K562 (cell line): ENCODE measurements around the gene PASD1. TPM values are rescaled to one million over a fixed set of nuclear protein-coding genes. Genes with fewer than 3 reads are reported as not detected.
"Not testable (repeated sequence)": the region's sequence is repeated elsewhere in the genome, so short reads cannot be mapped to it uniquely, and the experiment has no call there.

Experiments
- ATAC-seq: fragments of 200-7000 bp; cut with Tn5 transposase; 3 replicates; pipeline ENCODE4 v1.9.1; 2020; ENCODE audit warnings: moderate library complexity
- BruUV-seq: library from RNA; stranded (reverse); fragments of 400-500 nt; replicated peaks from 2 replicates; lab custom pipeline; 2021; lab: Mats Ljungman, UMichigan
- CTCF ChIA-PET: fragments of 300-600 bp; formaldehyde crosslinking; extraction: SDS; loops from one replicate; lab custom pipeline; 2021; ENCODE audit warnings: low intra/inter-chr PET ratio; lab: Yijun Ruan, JAX
- POLR2A ChIA-PET: fragments of 300-600, 350-650 bp; sonication (Branson Sonifier 250); formaldehyde crosslinking; extraction: SDS; loops from one replicate; lab custom pipeline; 2021; ENCODE audit warnings: antibody characterized with exemption, inconsistent platforms; lab: Yijun Ruan, JAX
- DNase-seq, 4 experiments: peaks; one replicate each; pipeline versions ENCODE4 v3.0.0 to v3.0.0-alpha.2; 2011 to 2018; ENCODE audit warnings: low spot score in 3 of 4, mixed read lengths in 3 of 4; ENCODE audit errors: extremely low read depth in 1 of 4
- FAIRE-seq: peaks from 2 replicates; lab custom pipeline; 2011; peaks lifted over from hg19 to GRCh38; lab: Jason Lieb, UNC
- H2AFZ ChIP-seq: 2 replicates; pipeline ENCODE4 v1.6.0; 2011; ENCODE audit warnings: low read depth, low read length, control low read depth, inconsistent platforms
- H3K27ac ChIP-seq: fragments of 200-600 bp; 3 replicates; pipeline ENCODE4 v1.8.0; 2011; ENCODE audit warnings: low read depth, mild to moderate bottlenecking, control low read depth, inconsistent platforms, low read length, moderate library complexity, mixed read lengths; ENCODE audit errors: extremely low read depth
- H3K27me3 ChIP-seq, 2 experiments: fragments of 300-600 bp in 1 of 2; 2 replicates in 1 of 2; 3 replicates in 1 of 2; pipeline versions ENCODE4 v1.6.0 to v1.8.0; 2011; ENCODE audit warnings: inconsistent platforms in 2 of 2, low read length in 2 of 2, mild to moderate bottlenecking in 1 of 2, mixed read lengths in 1 of 2, moderate library complexity in 1 of 2; ENCODE audit not compliant: control insufficient read depth in 2 of 2, insufficient read depth in 2 of 2
- H3K36me3 ChIP-seq: fragments of 300-600 bp; 3 replicates; pipeline ENCODE4 v1.8.0; 2011; ENCODE audit warnings: mild to moderate bottlenecking, low read length, inconsistent platforms; ENCODE audit not compliant: control insufficient read depth, insufficient read depth
- H3K4me1 ChIP-seq, 2 experiments: fragments of 200-600 bp in 1 of 2; replicated peaks in 1 of 2; 2 replicates in 1 of 2; 3 replicates in 1 of 2; pipeline versions ENCODE4 v1.5.1 to v1.8.0; 2011; ENCODE audit warnings: inconsistent platforms in 2 of 2, low read length in 2 of 2, mild to moderate bottlenecking in 1 of 2, mixed read lengths in 1 of 2, moderate library complexity in 1 of 2; ENCODE audit not compliant: control insufficient read depth in 2 of 2, insufficient read depth in 2 of 2
- H3K4me2 ChIP-seq: 2 replicates; pipeline ENCODE4 v1.6.1; 2011; ENCODE audit warnings: low read length, control low read depth, inconsistent platforms, mixed read lengths; ENCODE audit not compliant: insufficient read depth
- H3K4me3 ChIP-seq: fragments of 200-600 bp; sonication (generic), shearing (Covaris generic); 2 replicates; pipeline ENCODE4 v1.5.1; 2016; ENCODE audit warnings: control low read depth, inconsistent platforms
- H3K79me2 ChIP-seq: fragments of 200-600 bp; 3 replicates; pipeline ENCODE4 v1.8.0; 2011; ENCODE audit warnings: low read length, inconsistent platforms; ENCODE audit not compliant: control insufficient read depth, insufficient read depth
- H3K9ac ChIP-seq, 2 experiments: 2 replicates each; pipeline versions ENCODE4 v1.6.0 to v1.6.1; 2011; ENCODE audit warnings: low read depth in 2 of 2, low read length in 2 of 2, control low read depth in 1 of 2, inconsistent platforms in 1 of 2, mild to moderate bottlenecking in 1 of 2, mixed read lengths in 1 of 2; ENCODE audit not compliant: insufficient read depth in 1 of 2
- H3K9me1 ChIP-seq: one replicate; pipeline ENCODE4 v1.6.0; 2011; ENCODE audit warnings: inconsistent platforms, mild to moderate bottlenecking, low read length, moderate library complexity; ENCODE audit not compliant: control insufficient read depth, insufficient read depth
- H3K9me3 ChIP-seq: replicated peaks from 2 replicates; pipeline ENCODE4 v1.5.1; 2011; ENCODE audit warnings: low read depth, low read length, inconsistent platforms; ENCODE audit not compliant: control insufficient read depth, insufficient read depth
- H4K20me1 ChIP-seq: replicated peaks from 2 replicates; pipeline ENCODE4 v1.6.1; 2011; ENCODE audit warnings: low read length, inconsistent platforms, mixed read lengths; ENCODE audit not compliant: control insufficient read depth, insufficient read depth
- WGBS: fragments of 100-300 bp; shearing (Covaris generic); methylation state at CpG from one replicate; pipeline ENCODE4 v1.1.6; 2016; ENCODE audit warnings: low coverage, mixed read lengths; ENCODE audit not compliant: insufficient coverage; ENCODE audit errors: missing lambda C conversion rate; 5-methylcytosine and 5-hydroxymethylcytosine counted together
- in situ Hi-C: fragments of 300-500 bp; cut with MboI; formaldehyde crosslinking; loops from 4 replicates; pipeline ENCODE4 v1.15.0; 2018; ENCODE audit warnings: inconsistent platforms, mixed read lengths
- intact Hi-C: fragments of 100-400 bp; cut with micrococcal nuclease; formaldehyde crosslinking; loops from 2 replicates; pipeline ENCODE4 v1.14.2; 2022
- polyA plus RNA-seq, 8 experiments: library from polyadenylated mRNA; depleted of rRNA in 4 of 8; stranded (reverse) in 5 of 8; unstranded in 3 of 8; fragments of >200 nt; fragmentation: Nextera tagmentation in 2 of 8; fragmentation: Illumina TruSeq in 1 of 8; extraction: Ambion mirVana in 2 of 8; extraction: Trizol in 1 of 8; gene quantifications; 2 replicates each; pipeline versions ENCODE4 v1.2.1 to v1.2.3, GENCODE V29; 2011 to 2014; ENCODE audit warnings: inconsistent platforms in 1 of 8, missing spikeins in 1 of 8
- total RNA-seq, 7 experiments: library from RNA; depleted of rRNA in 6 of 7; stranded (reverse); fragments of >200 nt in 6 of 7; fragmentation: Illumina TruSeq in 2 of 7; extraction: Trizol in 2 of 7; gene quantifications; 2 replicates each; pipeline versions ENCODE4 v1.2.1 to v1.2.3, GENCODE V29; 2011 to 2021; ENCODE audit warnings: low replicate concordance in 1 of 7
- TF ChIP-seq, protein P1 (sequence below): fragments of 450-650 bp; IDR thresholded peaks from 2 replicates; pipeline ENCODE4 v1.6.1; 2017; ENCODE audit warnings: mild to moderate bottlenecking, moderate library complexity

Gene PASD1
- total and polyA plus RNA-seq, 9 of the 15 experiments (the other 6 are each of a cell fraction or from before 2014, with no cell fraction given) = 1.7 to 12.8 (median 9.6) TPM

DNA sequence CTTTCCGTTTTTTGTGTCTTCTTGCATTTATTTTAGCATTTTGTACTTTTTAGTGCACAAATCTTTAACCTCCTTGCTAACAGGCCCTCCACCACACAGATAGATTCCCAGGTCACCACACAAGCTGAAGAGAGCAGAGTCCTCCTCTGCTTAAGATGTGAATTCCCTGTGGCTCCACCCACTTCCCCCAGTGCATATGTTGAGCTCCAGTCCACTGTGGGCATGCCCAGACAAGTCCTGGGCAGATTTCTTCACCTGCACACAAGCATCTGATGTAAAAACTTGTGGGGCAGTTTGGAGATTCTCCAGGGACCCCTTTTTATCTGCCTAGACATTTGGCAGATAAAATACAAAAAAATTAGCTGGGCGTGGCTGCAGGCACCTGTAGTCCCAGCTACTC is 19.8 kb upstream of the PASD1 start (continued):
- TF ChIP-seq, protein P1, sequence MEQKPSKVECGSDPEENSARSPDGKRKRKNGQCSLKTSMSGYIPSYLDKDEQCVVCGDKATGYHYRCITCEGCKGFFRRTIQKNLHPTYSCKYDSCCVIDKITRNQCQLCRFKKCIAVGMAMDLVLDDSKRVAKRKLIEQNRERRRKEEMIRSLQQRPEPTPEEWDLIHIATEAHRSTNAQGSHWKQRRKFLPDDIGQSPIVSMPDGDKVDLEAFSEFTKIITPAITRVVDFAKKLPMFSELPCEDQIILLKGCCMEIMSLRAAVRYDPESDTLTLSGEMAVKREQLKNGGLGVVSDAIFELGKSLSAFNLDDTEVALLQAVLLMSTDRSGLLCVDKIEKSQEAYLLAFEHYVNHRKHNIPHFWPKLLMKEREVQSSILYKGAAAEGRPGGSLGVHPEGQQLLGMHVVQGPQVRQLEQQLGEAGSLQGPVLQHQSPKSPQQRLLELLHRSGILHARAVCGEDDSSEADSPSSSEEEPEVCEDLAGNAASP = no peak
- TF ChIP-seq, all 486 proteins: peak for 0

DNA sequence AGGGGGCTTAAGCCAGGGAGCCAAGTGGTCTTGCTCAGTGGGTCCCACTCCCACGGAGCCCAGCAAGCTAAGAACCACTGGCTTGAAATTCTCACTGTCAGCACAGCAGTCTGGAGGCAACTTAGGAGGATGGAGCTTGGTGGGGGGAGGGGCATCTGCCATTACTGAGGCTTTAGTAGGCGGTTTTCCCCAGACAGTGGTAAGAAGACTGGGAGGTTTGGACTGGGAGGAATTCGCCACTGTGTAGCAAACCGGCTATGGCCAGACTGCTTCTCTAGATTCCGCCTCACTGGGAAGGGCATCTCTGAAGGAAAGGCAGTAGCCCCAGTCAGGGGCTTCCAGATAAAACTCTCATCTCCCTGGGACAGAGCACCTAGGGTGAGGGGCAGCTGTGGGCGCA is 17.2 kb upstream of the PASD1 start:
- BruUV-seq, H2AFZ ChIP-seq, H3K36me3 ChIP-seq, intact Hi-C loops, H3K27me3 ChIP-seq, H3K4me1 ChIP-seq, DNase-seq, CTCF ChIA-PET, FAIRE-seq, H3K9me1 ChIP-seq, H3K4me2 ChIP-seq, ATAC-seq, H4K20me1 ChIP-seq, H3K4me3 ChIP-seq, H3K9ac ChIP-seq, in situ Hi-C loops, H3K9me3 ChIP-seq, H3K79me2 ChIP-seq, H3K27ac ChIP-seq, POLR2A ChIA-PET: not testable (repeated sequence)
- 6% methylated on average over 6 of the region's 6 CpGs for WGBS

DNA sequence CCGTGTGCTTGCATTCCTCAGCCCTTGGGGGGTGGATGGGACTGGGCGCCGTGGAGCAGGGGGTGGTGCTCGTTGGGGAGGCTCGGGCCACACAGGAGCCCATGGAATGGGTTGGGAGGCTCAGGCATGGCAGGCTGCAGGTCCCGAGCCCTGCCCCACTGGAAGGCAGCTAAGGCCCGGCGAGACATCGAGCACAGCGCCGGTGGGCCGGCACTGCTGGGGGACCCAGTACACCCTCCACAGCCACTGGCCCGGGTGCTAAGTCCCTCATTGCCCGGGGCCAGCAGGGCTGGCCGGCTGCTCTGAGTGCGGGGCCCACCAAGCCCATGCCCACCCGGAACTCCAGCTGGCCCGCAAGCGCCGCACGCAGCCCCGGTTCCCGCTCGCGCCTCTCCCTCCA is 12.3 kb upstream of the PASD1 start:
- CTCF ChIA-PET, H3K9me3 ChIP-seq, DNase-seq, H2AFZ ChIP-seq, H3K4me2 ChIP-seq, in situ Hi-C loops, H4K20me1 ChIP-seq, H3K9ac ChIP-seq, H3K9me1 ChIP-seq, intact Hi-C loops, H3K27me3 ChIP-seq, H3K4me3 ChIP-seq, H3K27ac ChIP-seq, BruUV-seq, H3K36me3 ChIP-seq, ATAC-seq, FAIRE-seq, H3K79me2 ChIP-seq, H3K4me1 ChIP-seq: not testable (repeated sequence)
- 0% methylated on average over 5 of the region's 25 CpGs for WGBS
- POLR2A ChIA-PET = interaction anchor here (0.6 kb wide), 1 partner anchor 23 kb away, joined by 3 read pairs; no protein-coding TSS in a partner anchor
